GM23338 (cell line): ENCODE results near the gene DONSON.

Experiments used
- CREB1 ChIP-seq: fragments of 250-450 bp; sonication (Bioruptor Pico); IDR thresholded peaks from 2 replicates; pipeline ENCODE4 v1.5.0; 2020; ENCODE audit warnings: low read depth, mild to moderate bottlenecking, moderate library complexity
- EZH2 ChIP-seq: fragments of 200-600 bp; sonication (generic); IDR thresholded peaks from one replicate; pipeline ENCODE4 v1.8.0; 2017; ENCODE audit warnings: antibody characterized with exemption, mild to moderate bottlenecking, low read depth; ENCODE audit not compliant: unreplicated experiment
- EZH2phosphoT487 ChIP-seq: fragments of 200-600 bp; sonication (generic); IDR thresholded peaks from one replicate; pipeline ENCODE4 v1.8.1; 2018; ENCODE audit warnings: antibody characterized with exemption; ENCODE audit not compliant: unreplicated experiment
- JUNB ChIP-seq: IDR thresholded peaks from one replicate; pipeline ENCODE4 v1.6.1; 2016; ENCODE audit warnings: antibody characterized with exemption; ENCODE audit not compliant: unreplicated experiment
- NANOG ChIP-seq: IDR thresholded peaks from 2 replicates; pipeline ENCODE4 v1.6.1; 2016; ENCODE audit warnings: antibody characterized with exemption, borderline replicate concordance
- POLR2AphosphoS5 ChIP-seq: IDR thresholded peaks from 2 replicates; pipeline ENCODE4 v1.6.1; 2016; ENCODE audit warnings: antibody characterized with exemption, low read depth
- REST ChIP-seq: IDR thresholded peaks from one replicate; pipeline ENCODE4 v1.6.1; 2018; ENCODE audit warnings: antibody characterized with exemption; ENCODE audit not compliant: unreplicated experiment
- STAT1 ChIP-seq: IDR thresholded peaks from one replicate; pipeline ENCODE4 v1.6.1; 2016; ENCODE audit warnings: antibody characterized with exemption; ENCODE audit not compliant: unreplicated experiment
- ZNF331 ChIP-seq: fragments of 250-450 bp; sonication (Bioruptor Pico); IDR thresholded peaks from 2 replicates; pipeline ENCODE4 v1.5.0; 2020; ENCODE audit warnings: low read depth, mild to moderate bottlenecking, moderate library complexity
- ZNF462 ChIP-seq: fragments of 250-450 bp; sonication (Bioruptor Pico); IDR thresholded peaks from 2 replicates; pipeline ENCODE4 v1.5.0; 2020; ENCODE audit warnings: mild to moderate bottlenecking, moderate library complexity
- TF ChIP-seq, protein P1 (sequence below), 2 experiments: fragments of 200-600 bp in 1 of 2; sonication (generic) in 1 of 2; conservative IDR thresholded peaks; 2 replicates each; pipeline versions ENCODE4 v1.5.1 to v1.6.1; 2016 to 2017; ENCODE audit warnings: antibody characterized with exemption in 2 of 2, low read depth in 2 of 2, mild to moderate bottlenecking in 2 of 2, moderate library complexity in 1 of 2
- TF ChIP-seq, protein P2 (sequence below): IDR thresholded peaks from 2 replicates; pipeline ENCODE4 v1.6.1; 2016; ENCODE audit warnings: antibody characterized with exemption

GRCh38 chr21:33622253-33622652 lies 33.8 kb upstream of the DONSON start:
- TF ChIP-seq, protein P1, sequence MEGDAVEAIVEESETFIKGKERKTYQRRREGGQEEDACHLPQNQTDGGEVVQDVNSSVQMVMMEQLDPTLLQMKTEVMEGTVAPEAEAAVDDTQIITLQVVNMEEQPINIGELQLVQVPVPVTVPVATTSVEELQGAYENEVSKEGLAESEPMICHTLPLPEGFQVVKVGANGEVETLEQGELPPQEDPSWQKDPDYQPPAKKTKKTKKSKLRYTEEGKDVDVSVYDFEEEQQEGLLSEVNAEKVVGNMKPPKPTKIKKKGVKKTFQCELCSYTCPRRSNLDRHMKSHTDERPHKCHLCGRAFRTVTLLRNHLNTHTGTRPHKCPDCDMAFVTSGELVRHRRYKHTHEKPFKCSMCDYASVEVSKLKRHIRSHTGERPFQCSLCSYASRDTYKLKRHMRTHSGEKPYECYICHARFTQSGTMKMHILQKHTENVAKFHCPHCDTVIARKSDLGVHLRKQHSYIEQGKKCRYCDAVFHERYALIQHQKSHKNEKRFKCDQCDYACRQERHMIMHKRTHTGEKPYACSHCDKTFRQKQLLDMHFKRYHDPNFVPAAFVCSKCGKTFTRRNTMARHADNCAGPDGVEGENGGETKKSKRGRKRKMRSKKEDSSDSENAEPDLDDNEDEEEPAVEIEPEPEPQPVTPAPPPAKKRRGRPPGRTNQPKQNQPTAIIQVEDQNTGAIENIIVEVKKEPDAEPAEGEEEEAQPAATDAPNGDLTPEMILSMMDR (conservative IDR thresholded peaks at IDR 0.05; ENCODE audit: low read depth in 2 of 2), result no peak
- TF ChIP-seq REST, result no peak
- no peak for TF ChIP-seq ZNF331 (CRISPR knock-in tag)
- TF ChIP-seq EZH2, result no peak
- TF ChIP-seq POLR2AphosphoS5, result no peak
- TF ChIP-seq, protein P2, sequence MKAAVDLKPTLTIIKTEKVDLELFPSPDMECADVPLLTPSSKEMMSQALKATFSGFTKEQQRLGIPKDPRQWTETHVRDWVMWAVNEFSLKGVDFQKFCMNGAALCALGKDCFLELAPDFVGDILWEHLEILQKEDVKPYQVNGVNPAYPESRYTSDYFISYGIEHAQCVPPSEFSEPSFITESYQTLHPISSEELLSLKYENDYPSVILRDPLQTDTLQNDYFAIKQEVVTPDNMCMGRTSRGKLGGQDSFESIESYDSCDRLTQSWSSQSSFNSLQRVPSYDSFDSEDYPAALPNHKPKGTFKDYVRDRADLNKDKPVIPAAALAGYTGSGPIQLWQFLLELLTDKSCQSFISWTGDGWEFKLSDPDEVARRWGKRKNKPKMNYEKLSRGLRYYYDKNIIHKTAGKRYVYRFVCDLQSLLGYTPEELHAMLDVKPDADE, result no peak
- no peak for TF ChIP-seq STAT1
- no peak for TF ChIP-seq JUNB
- TF ChIP-seq CREB1, result no peak
- TF ChIP-seq EZH2phosphoT487, result no peak
- TF ChIP-seq ZNF462, result no peak
- TF ChIP-seq NANOG, result no peak
